KMS-11 (cell line): ENCODE data around the gene EFHC2.

Experiments
- H2AFZ ChIP-seq: fragments of 200-600 bp; sonication (generic); 2 replicates; pipeline ENCODE4 v1.6.1; 2016; ENCODE audit warnings: antibody characterized with exemption, mixed run types, low read depth
- H3K27ac ChIP-seq: fragments of 200-600 bp; sonication (generic); 2 replicates; pipeline ENCODE4 v1.6.1; 2016; ENCODE audit warnings: mild to moderate bottlenecking, mixed run types
- H3K27me3 ChIP-seq: fragments of 200-600 bp; sonication (generic); 2 replicates; pipeline ENCODE4 v1.6.1; 2017; ENCODE audit warnings: mild to moderate bottlenecking, low read depth, mixed run types, moderate library complexity; ENCODE audit not compliant: insufficient read depth
- H3K36me3 ChIP-seq: fragments of 200-600 bp; sonication (generic); 2 replicates; pipeline ENCODE4 v1.6.1; 2017; ENCODE audit warnings: mild to moderate bottlenecking, mixed run types; ENCODE audit not compliant: insufficient read depth
- H3K4me1 ChIP-seq: fragments of 200-600 bp; sonication (generic); 2 replicates; pipeline ENCODE4 v1.6.1; 2016; ENCODE audit warnings: mild to moderate bottlenecking, low read depth, mixed run types; ENCODE audit not compliant: poor library complexity, severe bottlenecking
- H3K4me2 ChIP-seq: fragments of 200-600 bp; sonication (generic); 2 replicates; pipeline ENCODE4 v1.7.0; 2016; ENCODE audit warnings: mild to moderate bottlenecking, mixed run types
- H3K4me3 ChIP-seq: fragments of 200-600 bp; sonication (generic); IDR thresholded peaks from 2 replicates; pipeline ENCODE4 v1.6.1; 2017; ENCODE audit warnings: low read depth, low read length, mixed read lengths; ENCODE audit not compliant: insufficient read depth
- H3K79me2 ChIP-seq: fragments of 200-600 bp; sonication (generic); 2 replicates; pipeline ENCODE4 v1.6.1; 2016; ENCODE audit warnings: low read depth, mixed run types; ENCODE audit not compliant: insufficient read depth
- H3K9ac ChIP-seq: fragments of 200-600 bp; sonication (generic); 2 replicates; pipeline ENCODE4 v1.6.1; 2016; ENCODE audit warnings: mild to moderate bottlenecking, mixed run types
- H4K20me1 ChIP-seq: fragments of 200-600 bp; sonication (generic); 2 replicates; pipeline ENCODE4 v1.6.1; 2016; ENCODE audit warnings: mild to moderate bottlenecking, mixed run types; ENCODE audit not compliant: insufficient read depth
- TF ChIP-seq, protein P1 (sequence below): fragments of 200-600 bp; sonication (generic); conservative IDR thresholded peaks from 2 replicates; pipeline ENCODE4 v1.6.1; 2017; ENCODE audit warnings: low read depth, mild to moderate bottlenecking, antibody characterized with exemption, low read length, moderate library complexity, mixed read lengths

Gene EFHC2

DNA sequence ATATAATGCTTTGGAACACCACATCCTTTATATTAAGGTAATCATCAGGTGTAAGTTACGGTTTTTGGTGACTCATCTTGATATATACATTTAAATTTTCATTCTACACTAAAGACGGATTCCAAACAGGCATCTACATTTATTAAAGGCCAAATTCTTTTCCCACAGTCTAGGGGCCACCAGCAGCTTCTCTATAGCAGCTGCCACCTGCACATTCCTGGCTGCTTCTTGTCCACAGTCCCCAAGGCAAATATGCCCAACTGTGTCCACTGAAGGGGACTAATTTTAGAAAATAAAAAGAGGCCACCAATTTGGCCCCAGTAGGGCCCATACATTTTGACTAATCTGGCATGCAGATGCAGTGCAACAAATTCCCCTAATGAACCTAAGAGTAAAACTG, 96.6 kb downstream of the EFHC2 start:
- no peaks in the 10 kb centered on the region for H3K27me3 ChIP-seq
- no peak overlapping the region for H3K9ac ChIP-seq
- no peak overlapping the region for H3K4me3 ChIP-seq
- peaks cover 2% of the 10 kb centered on the region for H3K4me1 ChIP-seq
- no peak overlapping the region for H3K27ac ChIP-seq
- no peak overlapping the region for H3K4me2 ChIP-seq
- no peaks in the 10 kb centered on the region for H4K20me1 ChIP-seq
- no peaks in the 10 kb centered on the region for H3K79me2 ChIP-seq
- TF ChIP-seq, protein P1, sequence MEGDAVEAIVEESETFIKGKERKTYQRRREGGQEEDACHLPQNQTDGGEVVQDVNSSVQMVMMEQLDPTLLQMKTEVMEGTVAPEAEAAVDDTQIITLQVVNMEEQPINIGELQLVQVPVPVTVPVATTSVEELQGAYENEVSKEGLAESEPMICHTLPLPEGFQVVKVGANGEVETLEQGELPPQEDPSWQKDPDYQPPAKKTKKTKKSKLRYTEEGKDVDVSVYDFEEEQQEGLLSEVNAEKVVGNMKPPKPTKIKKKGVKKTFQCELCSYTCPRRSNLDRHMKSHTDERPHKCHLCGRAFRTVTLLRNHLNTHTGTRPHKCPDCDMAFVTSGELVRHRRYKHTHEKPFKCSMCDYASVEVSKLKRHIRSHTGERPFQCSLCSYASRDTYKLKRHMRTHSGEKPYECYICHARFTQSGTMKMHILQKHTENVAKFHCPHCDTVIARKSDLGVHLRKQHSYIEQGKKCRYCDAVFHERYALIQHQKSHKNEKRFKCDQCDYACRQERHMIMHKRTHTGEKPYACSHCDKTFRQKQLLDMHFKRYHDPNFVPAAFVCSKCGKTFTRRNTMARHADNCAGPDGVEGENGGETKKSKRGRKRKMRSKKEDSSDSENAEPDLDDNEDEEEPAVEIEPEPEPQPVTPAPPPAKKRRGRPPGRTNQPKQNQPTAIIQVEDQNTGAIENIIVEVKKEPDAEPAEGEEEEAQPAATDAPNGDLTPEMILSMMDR: no peak
- no peaks in the 10 kb centered on the region for H3K36me3 ChIP-seq
- no peak overlapping the region for H2AFZ ChIP-seq

DNA sequence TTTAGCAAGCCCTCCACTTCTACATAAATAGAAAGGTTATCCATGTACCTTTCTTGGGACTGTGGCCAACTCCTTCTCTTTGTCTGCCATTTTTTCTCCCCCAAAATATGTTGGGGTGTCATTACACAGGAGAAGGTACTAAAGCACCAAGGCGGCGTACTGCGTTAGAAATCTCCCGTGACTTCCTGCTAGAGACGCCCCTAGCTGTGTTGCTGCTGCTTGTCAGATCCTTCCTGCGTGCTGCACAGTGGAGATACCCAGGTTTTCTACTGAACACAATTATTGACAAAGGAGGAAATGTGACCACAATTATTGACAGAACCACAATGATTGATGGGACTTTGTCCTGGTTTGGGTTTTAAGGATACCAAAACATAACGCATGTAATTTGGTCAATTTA, 97.7 kb downstream of the EFHC2 start:
- Histone ChIP-seq H3K79me2 (no peaks in the 10 kb centered on the region), H3K4me3 (no peak overlapping the region), H3K4me1 (no peaks in the 10 kb centered on the region), H3K27ac (no peak overlapping the region), H3K36me3 (no peaks in the 10 kb centered on the region), H3K4me2 (no peak overlapping the region), H3K27me3 (no peaks in the 10 kb centered on the region), H2AFZ (no peak overlapping the region), H3K9ac (no peak overlapping the region), H4K20me1 (no peaks in the 10 kb centered on the region)
- TF ChIP-seq, protein P1: no peak

DNA sequence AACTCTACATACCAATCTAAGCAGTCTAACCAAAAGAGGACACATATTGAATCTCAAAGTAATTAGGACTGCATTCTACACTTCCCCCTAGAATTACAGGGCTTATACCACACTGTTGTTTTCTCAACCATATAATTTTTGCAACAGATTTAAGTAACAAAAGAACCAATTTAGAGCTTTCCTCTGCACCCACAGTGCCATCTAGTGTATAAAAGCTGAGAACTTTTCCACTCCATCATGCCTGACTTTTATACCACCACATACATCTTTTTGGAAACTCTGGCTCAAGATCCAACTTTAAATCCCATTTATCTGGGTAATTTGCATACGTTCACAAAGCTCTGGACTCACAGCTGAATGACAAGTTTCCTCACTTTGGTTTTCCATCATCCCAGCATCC, 99.5 kb downstream of the EFHC2 start:
- H3K27me3 ChIP-seq: no peaks in the 10 kb centered on the region
- TF ChIP-seq, protein P1: peak; percentile 41
- H4K20me1 ChIP-seq: no peaks in the 10 kb centered on the region
- no peak overlapping the region for H3K4me2 ChIP-seq
- H3K79me2 ChIP-seq: no peaks in the 10 kb centered on the region
- H3K9ac ChIP-seq: no peak overlapping the region
- no peak overlapping the region for H3K4me3 ChIP-seq
- H2AFZ ChIP-seq: no peak overlapping the region
- H3K36me3 ChIP-seq: no peaks in the 10 kb centered on the region
- no peaks in the 10 kb centered on the region for H3K4me1 ChIP-seq
- no peak overlapping the region for H3K27ac ChIP-seq

DNA sequence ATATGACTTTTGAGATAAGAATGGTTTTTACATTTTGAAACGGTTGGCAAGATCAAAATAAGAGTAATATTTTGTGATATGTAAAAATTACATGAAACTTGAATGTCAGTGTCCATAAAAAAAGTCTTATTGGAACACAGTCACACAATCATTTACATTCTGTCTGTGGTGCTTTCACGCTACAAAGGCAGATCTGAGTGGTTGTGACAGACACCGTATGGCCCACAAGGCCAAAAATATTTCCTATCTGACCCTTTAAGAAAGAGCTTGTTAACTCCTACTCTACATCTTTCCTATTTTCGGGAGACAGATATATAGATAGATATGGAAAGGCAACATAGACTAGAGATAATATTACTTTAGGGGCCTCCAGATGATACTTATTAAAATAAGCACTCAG, 101.9 kb downstream of the EFHC2 start:
- Histone ChIP-seq H2AFZ (no peak overlapping the region), H3K79me2 (no peaks in the 10 kb centered on the region), H3K27me3 (no peaks in the 10 kb centered on the region), H3K4me3 (no peak overlapping the region), H3K9ac (no peak overlapping the region), H3K27ac (no peak overlapping the region), H4K20me1 (no peaks in the 10 kb centered on the region), H3K4me2 (no peak overlapping the region), H3K36me3 (no peaks in the 10 kb centered on the region), H3K4me1 (no peaks in the 10 kb centered on the region)
- TF ChIP-seq, protein P1: no peak
